Hepatocyte (in vitro differentiated cells): Measurements from ENCODE around the gene RPL22. TPM values are rescaled to one million over a fixed set of nuclear protein-coding genes. Genes with fewer than 3 reads are reported as not detected.

Source experiments
- DNase-seq: peaks from one replicate; pipeline ENCODE4 v3.0.0-alpha.2; 2016; ENCODE audit warnings: low spot score
- H2AFZ ChIP-seq: fragments of 200-600 bp; sonication (generic); 2 replicates; pipeline ENCODE4 v1.6.0; 2016; ENCODE audit warnings: antibody characterized with exemption, mild to moderate bottlenecking
- H3K27ac ChIP-seq: fragments of 200-600 bp; sonication (generic); 2 replicates; pipeline ENCODE4 v1.5.1; 2016; ENCODE audit warnings: mild to moderate bottlenecking
- H3K27me3 ChIP-seq: fragments of 200-600 bp; sonication (generic); 2 replicates; pipeline ENCODE4 v1.6.1; 2016
- H3K36me3 ChIP-seq: fragments of 200-600 bp; sonication (generic); replicated peaks from 2 replicates; pipeline ENCODE4 v1.5.1; 2016; ENCODE audit warnings: low read depth; ENCODE audit not compliant: insufficient read depth
- H3K4me1 ChIP-seq: fragments of 200-600 bp; sonication (generic); 2 replicates; pipeline ENCODE4 v1.5.1; 2016; ENCODE audit warnings: mild to moderate bottlenecking, moderate library complexity; ENCODE audit not compliant: insufficient read depth
- H3K4me2 ChIP-seq: fragments of 200-600 bp; sonication (generic); 2 replicates; pipeline ENCODE4 v1.6.0; 2016
- H3K4me3 ChIP-seq: fragments of 200-600 bp; sonication (generic); 2 replicates; pipeline ENCODE4 v1.5.1; 2016; ENCODE audit warnings: mild to moderate bottlenecking
- H3K79me2 ChIP-seq: fragments of 200-600 bp; sonication (generic); 2 replicates; pipeline ENCODE4 v1.6.0; 2017; ENCODE audit warnings: mild to moderate bottlenecking
- H3K9me2 ChIP-seq: fragments of 200-600 bp; sonication (generic); replicated peaks from 2 replicates; pipeline ENCODE4 v1.6.0; 2017; ENCODE audit warnings: mild to moderate bottlenecking; ENCODE audit not compliant: insufficient read depth
- H3K9me3 ChIP-seq: fragments of 200-600 bp; sonication (generic); 2 replicates; pipeline ENCODE4 v1.5.1; 2016; ENCODE audit warnings: low read depth, mild to moderate bottlenecking
- H4K20me1 ChIP-seq: fragments of 200-600 bp; sonication (generic); 2 replicates; pipeline ENCODE4 v1.6.0; 2016; ENCODE audit warnings: mild to moderate bottlenecking; ENCODE audit not compliant: insufficient read depth, poor library complexity, severe bottlenecking
- EZH2 ChIP-seq: fragments of 200-600 bp; sonication (generic); IDR thresholded peaks from 2 replicates; pipeline ENCODE4 v1.6.1; 2016; ENCODE audit warnings: antibody characterized with exemption, mild to moderate bottlenecking, borderline replicate concordance
- EZH2phosphoT487 ChIP-seq: fragments of 200-600 bp; sonication (generic); IDR thresholded peaks from one replicate; pipeline ENCODE4 v1.6.1; 2018; ENCODE audit warnings: antibody characterized with exemption, mild to moderate bottlenecking, low read depth, moderate library complexity; ENCODE audit not compliant: unreplicated experiment, severe bottlenecking
- WGBS: methylation state at CpG from one replicate; pipeline ENCODE4 v1.1.6; 2016; ENCODE audit warnings: low lambda C conversion rate; ENCODE audit errors: missing lambda C conversion rate; 5-methylcytosine and 5-hydroxymethylcytosine counted together
- polyA plus RNA-seq: library from polyadenylated mRNA; unstranded; fragments of >200 nt; fragmentation: Nextera tagmentation; extraction: Ambion mirVana; gene quantifications from 2 replicates; pipeline ENCODE4 v1.2.1, GENCODE V29; 2016
- total RNA-seq: library from RNA; depleted of rRNA; stranded (reverse); fragments of >200 nt; gene quantifications from 2 replicates; pipeline ENCODE4 v1.2.3, GENCODE V29; 2014
- TF ChIP-seq, protein P1 (sequence below): fragments of 200-600 bp; sonication (generic); IDR thresholded peaks from 2 replicates; pipeline ENCODE4 v1.5.1; 2016; ENCODE audit warnings: antibody characterized with exemption, mild to moderate bottlenecking; ENCODE audit not compliant: poor library complexity

Gene RPL22
- total and polyA plus RNA-seq, 2 experiments from 2014 or later: 103 to 168 TPM

DNA sequence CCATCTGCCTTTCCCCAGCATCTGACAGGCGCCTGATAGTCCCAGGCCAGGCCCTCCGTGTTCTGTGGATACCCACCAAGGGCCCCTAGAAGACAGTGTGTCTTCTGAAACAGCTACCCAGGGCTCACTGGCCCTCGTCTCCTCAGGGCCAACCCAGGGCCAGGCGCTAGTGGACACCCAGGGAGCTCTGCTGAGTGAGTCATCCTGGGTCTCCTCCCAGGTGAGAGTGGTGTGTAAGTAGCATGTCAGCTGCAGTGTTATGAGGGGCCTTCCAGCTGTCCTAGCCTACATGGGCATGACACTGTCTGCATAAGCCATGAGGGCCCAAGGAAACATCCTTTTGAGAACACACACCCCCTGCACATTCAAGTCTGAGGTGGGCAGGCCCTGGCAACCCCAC lies 56.0 kb downstream of the RPL22 start:
- TF ChIP-seq, protein P1, sequence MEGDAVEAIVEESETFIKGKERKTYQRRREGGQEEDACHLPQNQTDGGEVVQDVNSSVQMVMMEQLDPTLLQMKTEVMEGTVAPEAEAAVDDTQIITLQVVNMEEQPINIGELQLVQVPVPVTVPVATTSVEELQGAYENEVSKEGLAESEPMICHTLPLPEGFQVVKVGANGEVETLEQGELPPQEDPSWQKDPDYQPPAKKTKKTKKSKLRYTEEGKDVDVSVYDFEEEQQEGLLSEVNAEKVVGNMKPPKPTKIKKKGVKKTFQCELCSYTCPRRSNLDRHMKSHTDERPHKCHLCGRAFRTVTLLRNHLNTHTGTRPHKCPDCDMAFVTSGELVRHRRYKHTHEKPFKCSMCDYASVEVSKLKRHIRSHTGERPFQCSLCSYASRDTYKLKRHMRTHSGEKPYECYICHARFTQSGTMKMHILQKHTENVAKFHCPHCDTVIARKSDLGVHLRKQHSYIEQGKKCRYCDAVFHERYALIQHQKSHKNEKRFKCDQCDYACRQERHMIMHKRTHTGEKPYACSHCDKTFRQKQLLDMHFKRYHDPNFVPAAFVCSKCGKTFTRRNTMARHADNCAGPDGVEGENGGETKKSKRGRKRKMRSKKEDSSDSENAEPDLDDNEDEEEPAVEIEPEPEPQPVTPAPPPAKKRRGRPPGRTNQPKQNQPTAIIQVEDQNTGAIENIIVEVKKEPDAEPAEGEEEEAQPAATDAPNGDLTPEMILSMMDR: no peak
- TF ChIP-seq EZH2phosphoT487 (no peak), EZH2 (no peak)
- no peak overlapping the region for H3K4me2 ChIP-seq
- no peaks in the 10 kb centered on the region for H3K9me2 ChIP-seq
- H3K27me3 ChIP-seq: peaks cover 6% of the 10 kb centered on the region
- H4K20me1 ChIP-seq: no peaks in the 10 kb centered on the region
- H3K27ac ChIP-seq: no peak overlapping the region
- H2AFZ ChIP-seq: no peak overlapping the region
- 83% methylated on average over 4 of the region's 4 CpGs for WGBS
- H3K79me2 ChIP-seq: no peaks in the 10 kb centered on the region
- no peaks in the 10 kb centered on the region for H3K4me1 ChIP-seq
- no peaks in the 10 kb centered on the region for H3K9me3 ChIP-seq
- no peaks in the 10 kb centered on the region for H3K36me3 ChIP-seq
- no peak overlapping the region for H3K4me3 ChIP-seq
- no peak for DNase-seq

DNA sequence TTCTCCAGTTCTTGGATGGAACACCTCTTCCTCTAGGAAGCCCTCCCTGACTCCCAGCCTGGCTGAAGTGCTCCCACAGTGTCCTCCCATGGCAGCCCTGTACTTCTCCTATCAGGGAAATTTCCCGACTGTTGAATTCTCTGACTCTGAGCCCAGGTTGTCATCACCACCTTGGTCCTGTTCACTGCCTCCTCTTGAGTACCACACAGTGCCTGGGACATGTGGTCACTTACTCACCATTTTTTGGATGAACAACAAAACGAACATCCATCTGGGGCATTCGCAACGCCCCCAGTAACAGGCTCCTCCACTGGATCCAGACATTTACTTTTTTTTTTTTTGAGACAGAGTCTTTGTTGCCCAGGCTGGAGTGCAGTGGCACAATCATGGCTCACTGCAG lies 56.7 kb downstream of the RPL22 start:
- Histone ChIP-seq H3K36me3 (no peaks in the 10 kb centered on the region), H3K27ac (no peak overlapping the region), H3K27me3 (no peaks in the 10 kb centered on the region), H2AFZ (no peak overlapping the region), H4K20me1 (no peaks in the 10 kb centered on the region), H3K9me2 (no peaks in the 10 kb centered on the region), H3K4me3 (no peak overlapping the region), H3K4me1 (no peaks in the 10 kb centered on the region), H3K4me2 (no peak overlapping the region), H3K79me2 (no peaks in the 10 kb centered on the region), H3K9me3 (no peaks in the 10 kb centered on the region)
- 90% methylated on average over 4 of the region's 4 CpGs for WGBS
- DNase-seq: no peak
- TF ChIP-seq, protein P1: no peak
- TF ChIP-seq EZH2phosphoT487: no peak
- TF ChIP-seq EZH2: no peak

DNA sequence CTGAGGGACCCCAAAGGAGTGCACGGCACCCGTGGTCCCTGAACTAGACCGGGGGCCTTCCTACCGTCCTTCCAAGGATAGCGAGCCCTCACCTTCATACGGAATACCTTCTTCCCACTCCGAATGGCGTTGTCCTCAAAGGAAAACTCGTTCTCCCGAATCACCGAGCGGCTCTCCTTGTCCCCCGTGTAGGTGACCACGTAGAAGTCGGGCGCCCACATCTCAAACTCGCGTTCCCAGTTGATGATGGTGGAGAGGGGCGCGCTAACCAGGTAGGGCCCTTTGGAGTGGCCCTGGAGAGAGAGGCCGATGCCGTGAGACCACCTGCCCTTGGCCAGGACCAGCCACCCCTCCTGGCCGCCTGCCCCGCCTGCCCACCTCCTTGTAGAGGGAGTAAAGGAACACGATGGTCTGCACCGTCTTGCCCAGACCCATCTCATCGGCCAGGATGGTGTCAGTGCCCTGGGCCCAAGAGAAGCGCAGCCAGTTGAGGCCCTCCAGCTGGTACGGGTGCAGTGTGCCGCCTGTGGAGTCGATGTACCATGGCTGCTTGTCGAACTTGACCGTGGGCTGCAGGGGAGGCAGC lies 57.3 kb downstream of the RPL22 start:
- H3K9me2 ChIP-seq: no peaks in the 10 kb centered on the region
- H3K36me3 ChIP-seq: no peaks in the 10 kb centered on the region
- H2AFZ ChIP-seq: no peak overlapping the region
- H3K4me1 ChIP-seq: no peaks in the 10 kb centered on the region
- H3K4me2 ChIP-seq: no peak overlapping the region
- no peaks in the 10 kb centered on the region for H3K27me3 ChIP-seq
- TF ChIP-seq EZH2: no peak
- no peak for TF ChIP-seq EZH2phosphoT487
- TF ChIP-seq, protein P1: no peak
- no peaks in the 10 kb centered on the region for H3K79me2 ChIP-seq
- DNase-seq: no peak
- no peaks in the 10 kb centered on the region for H4K20me1 ChIP-seq
- H3K4me3 ChIP-seq: no peak overlapping the region
- 96% methylated on average over 31 of the region's 33 CpGs for WGBS
- H3K9me3 ChIP-seq: no peaks in the 10 kb centered on the region
- no peak overlapping the region for H3K27ac ChIP-seq

DNA sequence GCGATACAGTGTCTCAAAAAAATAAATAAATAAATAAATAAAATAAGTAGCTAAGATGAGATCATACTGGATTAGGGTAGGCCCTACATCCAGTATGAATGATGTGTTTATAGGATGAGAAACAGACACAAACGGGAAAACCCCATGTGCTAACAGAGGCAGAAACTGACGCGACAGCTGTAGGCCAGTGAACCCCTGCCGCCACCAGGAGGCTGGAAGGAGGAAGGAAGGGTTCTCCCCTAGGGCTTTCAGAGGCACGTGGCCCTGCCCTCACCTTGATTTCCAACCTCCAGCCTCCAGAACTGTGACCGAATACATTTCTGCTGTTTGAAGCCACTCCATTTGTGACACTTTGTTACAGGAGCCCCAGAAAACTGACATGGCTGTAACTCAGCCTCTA lies 57.8 kb downstream of the RPL22 start:
- Histone ChIP-seq H3K79me2 (no peaks in the 10 kb centered on the region), H3K4me1 (no peaks in the 10 kb centered on the region), H3K9me2 (no peaks in the 10 kb centered on the region), H2AFZ (no peak overlapping the region), H3K4me2 (no peak overlapping the region), H4K20me1 (no peaks in the 10 kb centered on the region), H3K27ac (no peak overlapping the region), H3K4me3 (no peak overlapping the region), H3K9me3 (no peaks in the 10 kb centered on the region), H3K36me3 (no peaks in the 10 kb centered on the region), H3K27me3 (no peaks in the 10 kb centered on the region)
- TF ChIP-seq EZH2 (no peak), EZH2phosphoT487 (no peak)
- TF ChIP-seq, protein P1: no peak
- WGBS: 41% methylated on average over 7 of the region's 7 CpGs
- DNase-seq: no peak
